TTC549 (cell line): ENCODE results near the gene SBK1.

Experiments
- FAIRE-seq: peaks from 2 replicates; lab custom pipeline; 2012; peaks lifted over from hg19 to GRCh38; lab: Jason Lieb, UNC

The SBK1 gene

DNA sequence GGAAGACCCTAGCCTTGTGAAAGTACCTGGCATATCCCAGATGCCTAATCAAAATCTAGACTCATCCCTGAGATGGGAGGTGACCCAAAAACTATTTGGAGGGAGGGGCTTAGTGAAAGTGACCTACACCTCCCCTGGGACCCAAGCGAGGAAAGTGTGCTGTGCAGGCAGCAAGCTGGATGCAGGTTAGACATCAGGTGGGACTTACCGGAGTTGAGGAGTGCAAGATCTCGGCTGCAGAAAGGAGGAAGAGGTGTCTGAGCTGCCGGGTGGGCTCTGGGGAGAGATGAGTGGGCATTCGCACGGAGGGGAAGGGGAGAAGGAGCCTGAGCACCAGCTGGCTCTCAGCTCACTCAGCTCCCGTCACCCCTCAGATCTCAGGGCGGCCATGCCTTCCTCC, 10.3 kb upstream of the SBK1 start:
- FAIRE-seq: no peak

DNA sequence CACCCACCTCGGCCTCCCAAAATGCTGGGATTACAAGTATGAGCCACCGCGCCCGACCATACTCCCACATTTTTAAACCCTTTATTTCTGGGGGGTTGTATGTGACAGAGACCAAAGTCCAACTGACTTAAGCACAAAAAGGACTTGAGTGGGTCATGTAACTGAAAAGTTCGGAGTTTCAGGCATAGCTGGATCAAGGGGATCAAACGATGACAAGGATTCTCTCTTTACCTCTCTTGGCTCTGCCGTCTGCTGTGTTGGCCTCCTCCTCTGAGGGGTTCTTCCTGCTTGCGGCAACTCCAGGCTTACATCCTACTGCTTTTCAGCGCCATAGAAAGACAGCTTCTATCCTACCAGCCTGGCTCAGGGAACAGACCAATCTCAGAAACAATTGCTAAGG, 9.2 kb upstream of the SBK1 start:
- FAIRE-seq: no peak

DNA sequence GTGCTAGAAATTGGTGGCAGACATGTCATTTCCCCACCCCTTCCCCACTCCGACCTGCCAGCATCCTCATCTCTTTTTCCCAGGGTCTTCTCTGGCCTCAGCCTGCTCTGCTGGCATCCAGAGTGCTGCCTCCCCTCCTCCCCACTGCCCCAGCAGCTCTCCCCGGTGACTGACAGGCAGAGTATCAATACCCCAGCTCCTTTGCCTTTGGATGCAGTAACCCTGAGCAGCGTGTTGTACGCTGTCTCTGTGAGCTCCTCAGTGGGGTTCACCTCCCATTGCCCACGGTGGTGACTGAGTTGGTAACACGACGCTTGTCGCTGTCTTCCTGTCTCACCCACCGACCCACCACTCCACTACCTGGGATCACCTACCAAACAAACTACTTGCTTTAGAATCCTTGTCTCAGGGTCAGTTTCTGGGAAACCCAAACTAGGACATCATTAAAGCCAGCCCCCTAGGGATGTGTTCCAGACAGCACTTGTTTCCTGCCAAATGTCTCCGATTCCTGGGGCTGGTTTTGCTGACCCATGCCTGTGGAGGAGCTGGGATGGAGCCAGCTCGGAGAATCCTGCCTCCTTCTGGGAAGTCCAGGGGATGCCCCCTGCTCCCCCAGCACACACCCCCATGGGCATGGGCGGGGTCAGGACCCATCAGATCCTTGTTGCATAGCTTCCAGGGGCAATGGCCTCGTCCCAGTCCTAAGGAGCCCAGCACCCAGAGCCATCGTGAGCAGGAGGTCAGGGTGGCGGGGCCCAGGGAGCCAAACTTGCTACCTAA, 8.3 kb upstream of the SBK1 start:
- no peak for FAIRE-seq

DNA sequence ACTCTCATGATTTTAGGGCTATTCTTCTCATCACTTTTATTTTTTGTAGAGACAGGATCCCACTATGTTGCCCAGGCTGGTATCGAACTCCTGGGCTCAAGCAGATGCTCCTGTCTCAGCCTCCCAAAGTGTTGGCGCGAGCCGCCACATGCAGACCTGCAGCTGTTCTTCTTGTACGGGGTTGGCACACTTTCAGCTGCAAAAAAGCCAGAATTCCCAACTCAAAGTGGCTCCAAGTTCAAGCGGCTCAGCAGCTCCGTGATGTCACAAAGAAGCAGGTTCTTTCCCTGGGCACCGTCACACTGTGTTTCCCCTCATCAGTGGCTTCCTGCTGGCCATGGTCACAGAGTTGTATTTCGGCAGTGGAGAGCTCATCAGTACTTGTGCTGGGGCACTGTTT, 6.7 kb upstream of the SBK1 start:
- no peak for FAIRE-seq

DNA sequence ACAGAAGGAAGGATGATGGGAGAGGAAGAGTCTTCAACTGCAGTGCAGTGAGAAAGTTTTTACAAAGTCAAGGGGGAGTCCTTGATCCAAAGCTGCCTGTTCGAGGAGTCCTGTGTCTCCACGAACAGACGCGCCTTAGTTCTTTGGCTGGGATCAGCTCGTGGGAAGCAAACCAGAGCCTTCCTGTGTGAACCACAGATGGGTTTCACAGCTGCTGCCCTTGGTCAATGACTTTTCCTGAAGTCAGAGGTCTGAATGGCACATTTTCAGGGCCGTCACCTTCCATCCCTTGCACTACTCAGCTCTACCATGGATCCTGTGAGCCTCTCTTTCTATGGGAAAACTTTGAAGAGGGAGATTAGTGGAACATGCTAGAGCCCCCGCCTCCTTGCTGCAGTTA, 4.2 kb upstream of the SBK1 start:
- no peak for FAIRE-seq

DNA sequence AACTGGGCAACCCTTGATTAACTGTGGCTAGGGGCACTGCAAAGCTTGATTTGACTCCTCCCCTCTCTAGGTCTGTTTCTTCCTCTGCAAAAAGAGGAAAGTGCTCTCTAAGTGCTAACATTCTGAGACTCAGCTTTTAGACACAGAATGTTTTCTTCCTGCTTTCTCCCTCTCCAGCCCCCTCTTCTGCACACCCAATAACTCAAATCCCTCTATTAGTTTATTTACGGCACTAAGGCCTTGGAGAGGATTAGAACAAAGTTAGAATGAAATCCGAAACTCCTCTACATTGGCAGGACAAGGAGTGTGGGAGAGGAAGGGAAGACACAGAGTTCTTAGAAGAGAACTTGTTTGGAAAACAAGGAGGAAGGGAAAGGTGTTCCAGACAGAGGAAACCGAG, 3.3 kb upstream of the SBK1 start:
- no peak for FAIRE-seq

DNA sequence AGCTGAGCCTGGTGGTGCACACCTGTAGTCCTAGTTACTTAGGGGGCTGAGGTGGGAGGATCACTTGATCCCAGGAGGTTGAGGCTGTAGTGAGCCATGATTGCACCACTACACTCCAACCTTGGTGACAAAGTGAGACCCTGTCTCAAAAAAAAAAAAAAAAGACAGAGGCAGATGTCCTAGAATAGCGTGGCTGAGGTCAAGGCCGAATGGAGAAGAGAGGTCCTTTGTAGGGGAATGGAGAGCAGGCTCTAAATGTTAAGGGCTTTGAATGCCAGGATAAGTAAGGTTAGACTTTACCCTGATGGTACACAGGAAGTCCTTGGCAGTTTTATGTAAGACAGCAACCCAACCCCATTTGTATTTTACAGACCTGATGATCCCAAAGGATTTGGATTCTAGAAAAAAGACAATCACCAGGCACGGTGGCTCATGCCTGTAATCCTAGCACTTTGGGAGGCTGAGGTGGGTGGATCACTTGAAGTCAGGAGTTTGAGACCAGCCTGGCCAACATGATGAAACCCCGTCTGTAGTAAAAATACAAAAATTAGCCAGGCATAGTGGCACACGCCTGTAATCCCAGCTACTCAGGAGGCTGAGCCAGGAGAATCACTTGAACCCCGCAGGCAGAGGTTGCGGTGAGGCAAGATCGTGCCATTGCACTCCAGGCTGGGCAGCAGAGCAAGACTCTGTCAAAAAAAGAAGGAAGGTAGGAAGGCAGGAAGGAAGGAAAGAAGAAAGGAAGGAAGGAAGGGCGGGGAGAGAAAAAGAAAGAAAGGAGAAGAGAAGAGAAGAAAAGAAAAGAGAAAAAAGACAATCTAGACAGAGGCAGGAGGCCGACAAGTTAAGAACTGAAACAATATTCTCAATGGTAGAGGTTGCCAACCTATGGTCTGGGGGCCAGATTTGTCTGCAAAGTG, 2.1 kb upstream of the SBK1 start:
- FAIRE-seq: no peak

DNA sequence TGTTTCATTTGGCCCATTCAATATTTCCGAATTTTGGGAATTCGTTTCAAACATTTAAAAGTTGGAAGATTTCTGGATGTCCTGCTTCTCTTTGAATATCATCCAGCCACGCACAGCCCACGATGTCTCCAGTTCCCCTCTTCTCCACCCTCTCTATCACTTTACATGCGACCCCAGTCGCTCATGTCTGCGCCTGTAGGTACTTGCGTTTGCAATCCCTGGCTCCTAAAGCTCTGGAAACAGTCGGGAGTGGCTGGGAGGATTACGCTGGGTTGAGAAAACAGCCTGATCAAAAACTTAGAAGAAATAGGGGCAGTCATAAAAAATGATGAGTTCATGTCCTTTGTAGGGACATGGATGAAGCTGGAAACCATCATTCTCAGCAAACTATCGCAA, 1.5 kb upstream of the SBK1 start:
- FAIRE-seq: no peak

DNA sequence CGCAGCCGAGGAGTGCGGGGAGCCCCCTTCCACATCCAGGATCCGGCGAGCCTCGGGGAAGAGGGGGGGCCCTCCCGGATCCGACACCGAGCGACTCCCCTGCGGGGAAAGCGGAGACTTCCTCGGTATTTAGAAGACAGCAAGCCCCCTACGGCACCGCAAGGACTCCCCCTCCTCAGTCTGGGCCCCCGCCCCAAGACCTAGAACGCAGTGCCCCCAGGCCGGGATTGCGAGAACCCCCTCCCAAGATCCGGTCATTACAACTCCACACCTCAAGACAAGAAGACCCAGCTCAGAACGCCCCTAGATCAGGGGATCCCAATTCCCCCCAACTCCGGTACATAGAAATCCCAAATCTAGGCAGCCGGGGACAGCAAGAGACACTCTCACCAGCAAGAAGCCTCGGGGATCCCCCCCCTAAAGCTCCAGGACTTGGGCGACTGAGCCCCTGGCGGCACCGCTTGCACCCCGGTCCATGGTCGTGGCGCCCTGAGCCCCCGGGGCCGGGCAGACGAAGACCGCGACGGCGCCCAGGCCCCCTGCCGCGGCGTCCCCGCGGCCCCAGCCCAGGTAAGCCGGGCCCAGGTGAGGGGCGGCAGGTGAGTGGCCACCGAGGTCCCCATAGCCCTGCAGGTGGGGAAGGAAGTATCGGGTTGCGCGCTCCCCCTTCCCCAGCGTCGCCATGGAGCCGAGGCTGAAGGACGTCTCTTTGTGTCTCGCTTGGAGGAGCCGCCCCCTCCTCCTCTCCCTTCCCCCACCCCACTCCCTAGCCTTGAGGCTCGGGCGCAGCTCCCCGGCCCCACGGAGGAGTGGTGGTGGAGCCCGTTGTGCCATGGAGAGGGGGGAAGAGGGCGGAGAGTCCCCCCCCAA, 641 bp downstream of the SBK1 start:
- FAIRE-seq: no peak

DNA sequence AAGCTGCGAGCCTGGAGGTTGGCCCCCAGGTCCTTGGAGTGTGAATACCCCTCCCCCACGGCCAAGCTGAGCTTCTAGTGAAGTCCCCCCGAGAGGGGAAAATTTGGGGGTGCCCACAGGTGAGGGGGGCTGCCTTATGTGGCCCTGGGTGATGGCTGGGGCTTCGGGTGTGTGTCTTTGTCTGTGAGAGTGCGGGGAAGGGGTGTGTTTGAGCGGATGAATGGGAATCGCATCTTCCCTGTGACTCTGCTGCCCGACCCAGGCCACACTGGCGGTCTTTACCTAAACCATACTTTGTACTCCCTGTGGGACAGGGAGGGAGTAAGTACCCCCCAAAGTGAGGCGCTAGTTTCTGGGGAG, 1.3 kb downstream of the SBK1 start:
- no peak for FAIRE-seq

DNA sequence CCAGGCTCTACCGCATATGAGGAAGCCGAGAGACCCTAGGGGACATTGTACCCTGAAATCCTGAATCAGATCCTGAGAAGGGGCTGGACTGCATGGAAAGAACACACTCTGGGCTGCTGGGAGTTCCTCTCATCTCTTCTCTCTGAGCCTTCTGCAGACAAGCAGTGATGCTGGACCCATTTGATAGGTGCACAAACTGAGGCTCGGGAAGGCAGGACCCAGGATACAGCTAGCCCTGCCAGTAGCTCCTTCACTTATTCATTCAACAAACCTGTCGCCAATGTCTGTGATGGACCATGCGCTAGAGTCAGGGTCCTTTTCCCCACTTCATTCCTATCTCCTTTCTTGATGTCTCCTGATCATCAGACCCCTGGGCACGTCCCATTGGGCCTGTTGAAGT, 1.9 kb downstream of the SBK1 start:
- no peak for FAIRE-seq

DNA sequence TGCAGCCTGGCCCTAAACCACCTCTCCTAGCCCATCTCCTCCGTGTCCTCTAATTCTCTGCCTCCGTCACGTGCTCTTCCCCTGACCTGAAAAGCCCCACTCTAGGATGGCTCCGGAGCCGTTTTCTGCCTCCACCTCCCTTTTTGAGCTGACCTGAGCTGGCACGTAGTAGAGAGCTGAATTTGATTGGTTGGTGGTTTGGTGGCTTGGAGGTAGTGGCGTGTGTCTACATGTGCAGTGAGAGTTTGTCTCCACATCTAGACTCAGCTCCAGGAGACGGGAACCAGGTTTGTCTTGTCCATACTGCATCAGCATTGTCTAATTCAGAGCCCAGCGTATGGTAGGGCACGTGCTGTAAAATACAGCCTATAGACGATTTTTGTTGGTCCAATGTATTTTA, 3.0 kb downstream of the SBK1 start:
- no peak for FAIRE-seq

DNA sequence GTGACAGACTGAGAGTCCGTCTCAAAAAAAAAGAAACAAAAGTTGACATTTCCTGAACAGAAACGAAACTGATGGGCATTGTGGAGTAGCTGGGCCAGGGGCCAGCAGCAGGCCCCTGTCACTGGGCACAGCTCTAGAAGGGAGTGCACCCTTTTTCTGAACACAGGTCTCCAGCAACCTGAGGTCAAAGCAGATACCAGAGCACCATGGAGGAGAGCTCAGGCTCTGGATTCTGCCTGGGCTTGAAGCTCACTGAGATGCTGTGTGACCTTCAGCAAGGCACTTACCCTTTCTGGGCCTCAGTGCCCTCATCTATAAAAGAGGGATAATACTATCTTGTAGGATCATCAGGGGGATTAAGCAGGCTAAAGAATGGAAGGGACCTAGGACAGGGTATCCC, 5.0 kb downstream of the SBK1 start:
- FAIRE-seq: no peak

DNA sequence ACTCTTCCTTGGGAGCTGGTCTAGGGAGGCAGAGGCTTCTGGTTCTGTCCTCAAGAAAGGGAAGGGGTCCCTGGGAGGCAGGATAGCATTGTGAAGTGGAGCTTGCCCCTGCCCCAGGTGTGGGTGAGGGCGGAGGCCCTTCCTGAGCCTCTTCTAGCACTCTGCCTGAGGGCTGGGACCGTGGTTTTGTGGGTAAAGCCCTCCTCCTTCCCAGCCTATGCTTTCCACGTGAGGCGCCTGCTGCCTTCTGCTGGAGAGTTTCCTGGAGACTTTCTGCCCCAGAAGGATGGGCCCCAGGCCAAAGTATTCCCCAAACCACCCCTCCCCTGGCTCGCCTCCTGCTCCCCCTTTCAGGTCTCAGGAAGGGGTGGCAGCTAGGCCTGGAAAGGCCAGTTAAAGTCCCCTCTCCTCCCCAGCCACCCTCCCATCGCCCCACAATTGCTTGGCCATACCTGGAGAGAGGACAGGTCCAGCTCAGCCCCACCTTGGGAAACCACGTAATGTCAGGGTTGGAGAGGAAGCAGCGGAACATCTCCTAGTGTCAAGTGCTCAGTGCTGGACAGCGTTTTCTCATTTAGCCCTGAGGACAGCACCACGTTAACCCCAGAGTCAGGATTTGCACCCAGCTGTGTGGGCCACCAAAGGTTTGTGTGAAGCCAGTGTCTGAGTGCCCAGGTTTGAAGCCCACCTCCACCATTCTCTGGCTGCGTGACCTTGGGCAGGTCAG, 5.6 kb downstream of the SBK1 start:
- no peak for FAIRE-seq

DNA sequence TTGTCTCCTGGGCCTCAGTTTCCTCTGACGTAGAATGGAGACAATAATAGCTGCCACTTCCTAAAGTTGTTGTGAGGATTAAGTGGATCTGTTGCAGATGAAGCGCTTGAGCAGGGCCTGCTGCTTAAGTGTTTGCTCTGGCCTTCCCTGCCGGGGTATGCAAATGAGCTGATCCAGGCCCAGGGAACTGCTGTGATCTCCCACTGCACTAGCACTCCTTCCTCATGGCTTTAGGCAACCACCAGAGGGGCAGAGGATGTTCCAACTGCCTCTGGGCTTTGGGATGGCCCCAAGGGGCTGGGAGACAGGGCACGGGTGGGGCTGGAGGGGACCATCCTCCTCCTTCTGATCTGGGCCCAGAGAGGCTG, 6.2 kb downstream of the SBK1 start:
- FAIRE-seq: no peak

DNA sequence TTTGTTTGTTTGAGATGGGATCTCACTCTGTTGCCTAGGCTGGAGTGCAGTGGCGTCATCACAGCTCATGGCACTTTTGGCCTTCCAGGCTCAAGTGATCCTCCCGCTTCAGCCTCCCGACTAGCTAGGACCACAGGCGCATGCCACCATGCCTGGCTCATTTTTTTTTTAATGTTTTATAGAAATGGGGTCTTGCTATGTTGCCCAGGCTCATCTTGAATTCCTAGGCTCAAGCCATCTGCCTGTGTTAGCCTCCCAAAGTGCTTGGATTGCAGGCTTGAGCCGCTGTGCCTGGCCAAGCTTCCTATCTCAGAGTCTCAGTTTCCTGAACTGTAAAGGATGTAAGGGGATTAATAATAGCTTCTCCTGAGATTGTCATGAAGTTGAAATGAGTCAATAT, 8.0 kb downstream of the SBK1 start:
- FAIRE-seq: no peak

DNA sequence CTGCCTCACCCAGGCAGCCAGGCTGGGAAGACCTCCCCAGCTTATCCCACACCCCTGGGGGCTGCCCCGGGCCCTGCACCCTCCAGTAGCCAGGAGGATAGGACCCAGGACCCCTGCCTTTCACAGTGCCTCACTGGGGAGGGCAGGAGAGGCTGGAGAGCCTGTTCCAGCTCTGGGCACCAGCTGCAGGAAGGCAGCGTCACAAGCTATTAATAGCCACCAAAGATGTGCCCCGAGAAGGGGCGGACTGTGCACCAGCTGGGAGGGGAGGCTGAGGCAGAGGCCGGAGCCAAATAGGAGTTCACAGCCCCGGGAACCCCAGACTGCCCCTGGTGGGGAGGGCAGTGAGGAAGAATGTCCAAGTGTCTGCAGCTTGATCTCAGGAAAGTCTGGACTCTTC, 8.8 kb downstream of the SBK1 start:
- no peak for FAIRE-seq

DNA sequence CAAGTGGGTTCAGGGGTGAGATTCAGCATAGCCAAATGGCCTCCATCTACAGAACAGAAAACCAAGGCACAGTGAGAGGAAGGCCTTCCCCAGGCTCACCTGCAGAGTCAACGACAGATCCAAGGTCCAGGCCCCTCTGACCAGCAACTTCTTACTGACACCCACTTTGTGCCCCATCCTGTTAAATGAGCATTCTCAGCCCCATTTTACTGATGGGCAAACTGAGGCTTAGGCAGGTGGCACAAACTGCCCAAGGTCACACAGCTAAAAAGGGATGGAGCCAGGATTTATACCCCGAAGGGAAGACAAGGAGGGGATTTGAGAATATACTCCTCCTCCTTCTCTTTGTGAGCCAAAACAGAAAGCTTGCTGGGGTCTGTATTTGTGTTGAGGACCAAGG, 9.3 kb downstream of the SBK1 start:
- no peak for FAIRE-seq

DNA sequence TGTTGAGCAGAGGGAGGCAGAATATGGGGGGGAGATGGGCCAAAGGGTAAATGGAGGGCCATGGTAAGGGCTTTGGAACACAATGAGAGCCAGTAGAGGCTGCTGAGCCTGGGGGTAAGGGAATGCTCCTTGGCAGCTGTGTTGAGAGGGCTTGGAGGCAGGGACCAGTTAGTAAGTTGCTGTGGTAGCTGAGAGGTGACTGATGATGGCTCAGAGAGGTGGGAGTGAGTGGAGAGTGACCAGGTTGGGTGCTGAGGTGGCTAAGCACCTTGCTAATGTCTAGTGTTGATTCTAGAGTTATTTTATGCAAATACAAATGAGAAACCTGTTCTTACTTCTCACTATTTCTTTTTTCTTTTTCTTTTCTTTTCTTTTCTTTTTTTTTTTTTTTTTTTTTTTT, 10.8 kb downstream of the SBK1 start:
- FAIRE-seq: no peak

DNA sequence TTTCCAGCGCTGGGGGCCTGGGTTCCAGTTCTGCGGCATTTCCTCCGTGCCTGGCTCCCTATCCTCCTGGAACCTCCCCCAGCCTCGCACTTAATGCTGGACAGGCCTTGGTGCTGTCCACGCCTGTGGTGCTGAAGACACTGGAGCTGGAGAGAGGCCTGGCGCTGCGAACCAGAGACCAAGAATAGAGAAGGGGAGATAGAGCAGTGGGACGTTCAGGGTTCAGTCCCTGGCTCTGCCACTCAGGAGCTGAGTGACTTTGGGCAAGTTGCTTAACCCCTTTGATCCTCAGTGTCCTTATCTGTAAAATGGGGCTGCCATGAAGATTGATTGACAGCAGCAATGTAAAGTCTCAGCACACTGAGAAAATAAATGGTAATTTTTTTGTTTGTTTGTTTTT, 11.9 kb downstream of the SBK1 start:
- FAIRE-seq: no peak

DNA sequence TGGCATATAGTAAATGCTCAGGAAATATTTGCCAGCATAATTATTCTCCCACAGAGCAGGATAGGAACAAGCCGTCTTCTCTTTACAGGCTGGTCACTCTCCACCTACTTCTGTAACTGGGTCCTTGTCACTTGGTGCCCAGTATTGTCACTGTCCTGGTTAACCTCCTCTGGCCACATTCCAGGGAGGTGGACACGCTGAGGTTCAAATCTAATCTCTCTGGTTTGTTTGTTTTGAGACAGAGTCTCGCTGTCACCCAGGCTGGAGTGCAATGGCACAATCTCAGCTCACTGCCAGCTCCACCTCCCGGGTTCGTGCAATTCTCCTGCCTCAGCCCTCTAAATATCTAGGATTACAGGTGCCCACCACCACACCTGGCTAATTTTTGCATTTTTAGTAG, 15.6 kb downstream of the SBK1 start:
- FAIRE-seq: no peak
